ENCODE measurements around the gene MYOD1.

- TF ChIP-seq POLR2A (IDR thresholded peaks at IDR 0.05; ENCODE audit: low read depth, low read length) (no peak), CTCF (conservative IDR thresholded peaks at IDR 0.05; ENCODE audit: low read depth, low read length) (no peak), RAD21 (IDR thresholded peaks at IDR 0.05; ENCODE audit: low read length) (no peak), RFX5 (IDR thresholded peaks at IDR 0.05; ENCODE audit: low read depth, low read length) (no peak), SMC3 (IDR thresholded peaks at IDR 0.05; ENCODE audit: low read depth, low read length) (no peak)
Observed at GRCh38 chr11:17693531-17693930, 25.8 kb upstream of the MYOD1 start.
